Hypothalamus (tissue), 51 donors: ENCODE results near the gene COL5A2.

Source experiments
- DNase-seq, 51 donors: peaks; one replicate each; lab custom pipeline; 2025; lab: John Stamatoyannopoulos, UW

COL5A2 gene

GRCh38 chr2:189181706-189182105 lies 2.1 kb upstream of the COL5A2 start:
- DNase-seq: no peak

DNA sequence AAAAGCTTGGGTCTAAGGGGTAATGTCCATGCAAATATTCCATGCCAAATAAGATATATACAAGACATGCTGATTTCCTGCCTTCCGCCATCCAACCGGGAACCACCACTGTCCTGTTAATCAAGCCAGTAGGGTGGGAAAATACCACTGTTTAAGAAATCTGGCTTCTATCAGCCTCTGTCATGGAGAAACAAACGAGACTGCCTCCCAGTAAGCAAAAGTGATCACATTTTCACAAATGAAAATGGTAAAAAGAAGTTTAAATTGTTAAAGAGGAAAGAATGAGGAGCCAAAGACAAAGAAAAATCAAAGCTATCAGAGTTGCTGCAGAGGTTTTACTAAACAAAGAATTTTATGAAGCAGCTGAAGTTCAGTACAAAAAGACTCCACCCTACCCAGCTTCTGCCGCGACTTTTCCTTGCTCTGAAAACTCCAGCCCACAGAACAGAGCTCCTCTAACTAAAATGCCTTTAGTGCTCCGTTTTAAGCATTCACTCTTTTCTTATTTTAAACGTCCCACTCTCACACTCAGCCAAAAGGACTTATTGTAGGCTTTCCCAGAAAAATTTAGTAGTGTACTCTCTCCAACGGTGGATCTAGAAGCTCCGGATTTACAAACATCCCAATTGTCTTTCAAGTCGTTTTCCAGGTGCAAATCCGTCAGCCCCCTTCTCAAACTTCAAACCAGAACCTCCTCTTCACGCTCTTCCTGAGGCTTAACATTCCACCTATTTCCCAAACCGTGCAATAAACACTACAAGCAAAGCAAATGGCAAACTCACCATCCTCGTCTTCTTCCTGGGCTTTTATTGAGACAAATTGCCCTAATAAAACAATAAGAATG lies 613 bp downstream of the COL5A2 start:
- DNase-seq: no peak

- DNase-seq: no peak
Measured at GRCh38 chr2:189178054-189178453, 1.5 kb downstream of the COL5A2 start.

DNA sequence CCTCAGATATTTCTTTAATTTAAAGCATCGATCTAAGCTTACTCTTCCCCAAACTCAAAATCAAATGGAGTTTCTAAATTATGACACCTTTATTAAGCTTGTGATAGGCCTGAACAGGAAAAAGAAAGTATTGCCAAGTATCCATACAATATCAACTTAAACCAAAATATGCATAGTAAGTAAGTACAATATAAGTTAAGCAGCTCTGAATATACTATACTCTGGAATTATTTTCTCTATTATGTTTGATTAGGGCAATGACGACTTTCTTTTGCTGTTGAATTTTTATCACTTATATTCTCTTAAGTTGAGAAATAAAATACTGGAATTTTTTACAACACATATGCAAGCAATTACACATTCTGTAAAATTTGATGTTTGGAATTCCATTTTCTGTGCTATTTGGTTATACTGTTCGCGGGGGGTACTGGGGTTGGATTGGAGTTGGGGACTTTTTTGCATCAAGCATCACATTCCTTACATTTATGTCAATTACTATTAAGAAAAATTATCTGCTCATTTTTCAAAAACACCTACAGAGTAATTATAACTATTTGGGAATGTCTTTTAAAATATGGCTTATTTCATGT lies 2.2 kb downstream of the COL5A2 start:
- DNase-seq: no peak

GRCh38 chr2:189176516-189176915 lies 3.0 kb downstream of the COL5A2 start:
- no peak for DNase-seq

- no peak for DNase-seq
Measured at GRCh38 chr2:189175869-189176433, 3.6 kb downstream of the COL5A2 start.

GRCh38 chr2:189171956-189172609 lies 7.5 kb downstream of the COL5A2 start:
- DNase-seq: no peak

GRCh38 chr2:189168856-189169499 lies 10.6 kb downstream of the COL5A2 start:
- DNase-seq: no peak

DNA sequence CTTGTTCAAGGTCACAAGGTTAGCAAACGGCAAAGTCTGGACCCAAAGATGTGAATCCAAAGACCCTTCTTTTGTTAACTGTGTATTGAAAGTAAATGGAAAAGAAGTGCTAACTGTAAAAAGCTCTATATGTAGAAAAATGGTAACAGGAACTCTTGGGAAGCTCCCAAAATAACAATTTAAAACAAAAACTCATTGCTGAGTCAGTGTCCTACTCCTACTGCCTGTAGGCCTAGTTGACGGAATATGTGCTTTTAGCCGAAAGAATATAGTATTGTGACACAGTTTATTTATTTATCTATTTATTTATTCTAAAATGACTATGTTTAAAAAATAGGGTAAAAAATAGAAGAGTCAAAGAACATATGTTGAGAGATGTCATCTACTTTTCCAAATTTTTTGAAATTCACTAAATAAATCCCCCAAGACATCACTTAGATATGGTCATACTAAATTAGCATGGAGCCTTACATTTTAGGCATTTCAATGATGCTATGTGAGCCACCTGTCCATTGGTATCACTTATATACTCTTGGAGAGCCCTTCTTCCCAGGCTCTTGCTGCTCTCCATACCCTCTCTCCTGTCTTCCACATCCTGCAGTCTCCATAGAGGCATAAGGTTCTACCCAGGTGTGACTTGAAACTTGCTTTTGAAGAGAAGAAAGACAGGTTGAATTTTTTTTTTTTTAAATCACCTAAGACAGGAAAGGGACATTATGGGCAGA lies 13.7 kb downstream of the COL5A2 start:
- no peak for DNase-seq

GRCh38 chr2:189164746-189165145 lies 14.8 kb downstream of the COL5A2 start:
- no peak for DNase-seq

GRCh38 chr2:189163889-189164288 lies 15.7 kb downstream of the COL5A2 start:
- DNase-seq: no peak

DNA sequence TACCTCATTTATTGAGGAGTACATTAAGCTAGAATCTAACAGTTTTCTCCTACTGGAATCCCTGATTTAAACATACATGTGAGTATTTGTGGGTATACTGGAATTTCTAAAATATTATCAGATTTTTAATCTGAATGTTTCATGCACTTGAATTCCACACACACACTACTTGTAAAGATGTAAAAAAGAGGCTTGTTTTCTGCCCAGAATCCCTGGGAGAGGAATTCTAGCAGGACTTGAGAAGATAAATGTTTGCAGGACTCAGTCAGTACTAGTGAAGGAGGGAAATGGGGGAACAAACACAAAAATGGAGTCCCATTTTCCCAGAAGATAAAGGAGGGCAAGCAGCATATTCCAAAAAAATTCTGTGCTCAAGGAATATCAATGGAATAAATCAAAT lies 17.0 kb downstream of the COL5A2 start:
- no peak for DNase-seq

DNA sequence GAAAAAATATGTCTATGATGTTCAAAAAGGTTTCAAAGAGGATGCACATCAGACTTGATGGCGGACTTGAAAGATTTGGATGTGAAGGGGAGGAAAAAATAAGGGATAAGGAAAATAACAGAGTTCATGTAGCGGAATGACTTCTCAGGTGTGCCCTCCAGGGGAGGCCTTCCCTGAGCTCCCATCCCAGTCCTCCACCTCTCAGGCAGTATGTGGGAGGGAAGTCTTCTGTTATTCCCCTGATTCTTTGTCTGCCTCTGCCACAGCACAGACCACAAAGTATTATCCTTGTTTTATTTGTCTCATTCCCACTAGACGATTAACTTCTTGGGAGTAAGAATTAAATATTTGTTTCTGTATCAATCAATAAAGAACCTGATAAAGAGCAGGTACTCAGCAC lies 17.7 kb downstream of the COL5A2 start:
- no peak for DNase-seq

DNA sequence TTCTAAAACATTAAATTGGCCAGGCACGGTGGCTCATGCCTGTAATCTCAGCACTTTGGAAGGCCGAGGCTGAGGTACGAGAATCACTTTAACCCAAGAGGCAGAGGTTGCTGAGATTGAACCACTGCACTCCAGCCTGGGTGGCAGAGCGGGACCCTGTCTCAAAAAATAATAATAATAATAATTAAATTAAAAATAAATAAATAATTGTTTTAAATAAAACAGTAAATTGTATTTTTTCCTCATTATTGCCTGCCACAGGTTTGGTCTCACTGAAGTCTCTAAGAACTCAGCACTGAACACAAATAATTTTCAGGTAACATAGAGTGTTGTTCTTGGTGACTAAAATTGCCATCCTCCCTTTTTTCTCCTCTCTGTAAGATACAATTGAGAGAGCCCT lies 19.8 kb downstream of the COL5A2 start:
- no peak for DNase-seq

- DNase-seq: no peak
Measured at GRCh38 chr2:189159273-189159672, 20.3 kb downstream of the COL5A2 start.

- no peak for DNase-seq
Measured at GRCh38 chr2:189157939-189158338, 21.6 kb downstream of the COL5A2 start.

DNA sequence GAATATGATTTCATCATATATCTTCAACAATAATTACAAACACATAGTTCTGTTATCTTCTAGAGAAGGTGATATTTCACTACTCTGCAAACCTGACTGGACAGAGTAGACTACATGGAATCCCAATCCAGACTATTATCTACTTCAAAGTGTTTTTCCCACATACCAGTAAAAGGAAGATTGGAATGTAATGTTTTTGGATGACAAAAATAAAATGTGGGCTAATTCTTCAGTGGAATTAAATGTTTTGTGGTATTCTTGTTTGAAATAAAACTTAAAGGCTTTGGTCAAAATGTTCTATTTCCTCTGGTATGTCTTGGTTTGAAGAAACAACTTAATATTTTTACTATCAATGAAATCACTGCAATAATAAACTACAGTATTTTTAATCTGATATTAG lies 22.1 kb downstream of the COL5A2 start:
- DNase-seq: no peak

DNA sequence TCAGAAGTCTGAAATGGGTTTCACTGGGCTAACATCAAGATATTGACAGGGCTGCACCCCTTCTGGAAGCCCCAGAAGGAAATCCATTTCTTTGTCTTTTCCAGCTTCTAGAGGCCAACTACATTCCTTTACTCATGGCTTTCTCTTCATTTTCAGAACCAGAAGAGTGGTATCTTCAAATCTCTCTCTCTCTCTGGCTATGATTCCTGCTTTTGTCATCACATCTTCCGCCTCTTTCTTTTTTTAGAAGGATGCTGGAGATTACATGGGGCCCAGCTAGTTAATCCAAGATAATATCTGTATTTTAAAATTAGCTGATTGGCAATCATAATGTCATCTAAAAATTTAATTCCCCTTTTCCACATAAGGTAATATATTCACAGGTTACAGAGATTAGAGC lies 23.8 kb downstream of the COL5A2 start:
- no peak for DNase-seq

- DNase-seq: no peak
Measured at GRCh38 chr2:189153619-189154018, 25.9 kb downstream of the COL5A2 start.

DNA sequence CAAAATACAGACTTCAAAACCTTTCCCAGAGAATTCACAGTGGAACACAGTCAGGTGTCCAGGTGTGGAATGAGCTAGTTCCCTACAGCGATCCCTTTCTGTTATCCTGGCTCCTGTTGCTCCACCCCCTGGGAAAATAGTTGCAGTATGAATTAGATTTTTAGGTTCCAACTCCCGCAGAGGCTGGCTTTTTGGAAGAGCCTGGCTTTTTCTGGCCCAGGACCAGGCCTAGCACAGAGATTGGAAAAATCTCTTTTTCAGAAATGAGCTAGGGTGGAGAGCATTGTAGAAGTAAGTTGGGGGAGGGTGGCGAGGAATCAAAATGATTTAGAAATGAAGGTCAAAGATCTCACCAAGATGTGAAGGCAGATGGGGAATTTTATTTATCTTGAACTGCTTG lies 27.1 kb downstream of the COL5A2 start:
- DNase-seq: no peak
